Karpas-422 (cell line): Measurements from ENCODE around the gene CA14. TPM values are rescaled to one million over a fixed set of nuclear protein-coding genes. Genes with fewer than 3 reads are reported as not detected.

ENCODE experiments used
- DNase-seq: peaks from one replicate; pipeline ENCODE4 v3.0.0-alpha.2; 2015
- H2AFZ ChIP-seq: fragments of 200-600 bp; sonication (generic); 2 replicates; pipeline ENCODE4 v1.6.1; 2014; ENCODE audit warnings: antibody characterized with exemption, low read length, mixed read lengths
- H3K27ac ChIP-seq: fragments of 200-600 bp; sonication (generic); 2 replicates; pipeline ENCODE4 v1.5.1; 2014; ENCODE audit warnings: mild to moderate bottlenecking, low read length, moderate library complexity
- H3K27me3 ChIP-seq: fragments of 200-600 bp; sonication (generic); 2 replicates; pipeline ENCODE4 v1.6.1; 2014; ENCODE audit warnings: low read length, mixed read lengths
- H3K36me3 ChIP-seq: fragments of 200-600 bp; sonication (generic); 2 replicates; pipeline ENCODE4 v1.6.1; 2014; ENCODE audit warnings: low read length, mixed read lengths; ENCODE audit not compliant: insufficient read depth
- H3K4me1 ChIP-seq: fragments of 200-600 bp; sonication (generic); 2 replicates; pipeline ENCODE4 v1.6.1; 2014; ENCODE audit warnings: mild to moderate bottlenecking, low read length, mixed read lengths
- H3K4me2 ChIP-seq: fragments of 200-600 bp; sonication (generic); 2 replicates; pipeline ENCODE4 v1.6.1; 2014; ENCODE audit warnings: low read length, low read depth, mild to moderate bottlenecking; ENCODE audit not compliant: poor library complexity, severe bottlenecking
- H3K4me3 ChIP-seq: fragments of 200-600 bp; sonication (generic); 2 replicates; pipeline ENCODE4 v1.5.1; 2014; ENCODE audit warnings: mild to moderate bottlenecking, antibody characterized with exemption, low read length, mixed read lengths
- H3K79me2 ChIP-seq: fragments of 200-600 bp; sonication (generic); 2 replicates; pipeline ENCODE4 v1.6.1; 2014; ENCODE audit warnings: mild to moderate bottlenecking, low read length, mixed read lengths
- H3K9ac ChIP-seq: fragments of 200-600 bp; sonication (generic); 2 replicates; pipeline ENCODE4 v1.6.0; 2014; ENCODE audit warnings: low read length
- H3K9me2 ChIP-seq: fragments of 200-600 bp; sonication (generic), shearing (Covaris generic); replicated peaks from 2 replicates; pipeline ENCODE4 v1.6.0; 2014; ENCODE audit warnings: mild to moderate bottlenecking, low read length, moderate library complexity; ENCODE audit not compliant: insufficient read depth
- H3K9me3 ChIP-seq: fragments of 300-700, 200-600 bp; sonication (generic); 2 replicates; pipeline ENCODE4 v1.6.1; 2014; ENCODE audit warnings: low read length, mixed read lengths
- H4K20me1 ChIP-seq: fragments of 200-600 bp; sonication (generic); 2 replicates; pipeline ENCODE4 v1.6.1; 2014; ENCODE audit warnings: mild to moderate bottlenecking, antibody characterized with exemption, low read length, low read depth; ENCODE audit not compliant: insufficient read depth
- total RNA-seq: library from RNA; depleted of rRNA; stranded (reverse); fragments of >200 nt; shearing (Covaris generic); gene quantifications from 2 replicates; pipeline ENCODE4 v1.2.3, GENCODE V29; 2014; ENCODE audit warnings: low replicate concordance

The CA14 gene
- total RNA-seq, 1 experiment from 2014 or later, result 0.45 TPM

DNA sequence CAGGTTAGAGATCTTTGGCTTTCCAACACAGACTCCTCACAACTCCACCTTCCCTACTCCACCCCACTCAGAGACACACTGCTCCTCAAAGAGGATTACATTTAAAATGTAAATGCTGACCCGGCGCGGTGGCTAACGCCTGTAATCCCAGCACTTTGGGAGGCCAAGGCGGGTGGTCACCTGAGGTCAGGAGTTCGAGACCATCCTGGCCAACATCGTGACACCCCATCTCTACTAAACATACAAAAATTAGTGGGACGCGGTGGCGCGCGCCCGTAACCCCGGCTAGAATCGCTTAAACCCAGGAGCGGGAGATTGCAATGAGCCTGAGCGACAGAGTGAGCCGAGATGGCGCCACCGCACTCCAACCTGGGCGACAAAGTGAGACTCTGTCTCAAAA lies 19.8 kb upstream of the CA14 start:
- H3K9me3 ChIP-seq, result no peaks in the 10 kb centered on the region
- H4K20me1 ChIP-seq, result no peaks in the 10 kb centered on the region
- H3K27ac ChIP-seq, result no peak overlapping the region
- H3K79me2 ChIP-seq, result peaks cover 31% of the 10 kb centered on the region
- H3K4me2 ChIP-seq, result no peak overlapping the region
- H3K4me1 ChIP-seq, result peaks cover 22% of the 10 kb centered on the region
- no peaks in the 10 kb centered on the region for H3K27me3 ChIP-seq
- H3K9ac ChIP-seq, result no peak overlapping the region
- no peak overlapping the region for H2AFZ ChIP-seq
- no peaks in the 10 kb centered on the region for H3K9me2 ChIP-seq
- no peak for DNase-seq
- no peaks in the 10 kb centered on the region for H3K36me3 ChIP-seq
- H3K4me3 ChIP-seq, result no peak overlapping the region

DNA sequence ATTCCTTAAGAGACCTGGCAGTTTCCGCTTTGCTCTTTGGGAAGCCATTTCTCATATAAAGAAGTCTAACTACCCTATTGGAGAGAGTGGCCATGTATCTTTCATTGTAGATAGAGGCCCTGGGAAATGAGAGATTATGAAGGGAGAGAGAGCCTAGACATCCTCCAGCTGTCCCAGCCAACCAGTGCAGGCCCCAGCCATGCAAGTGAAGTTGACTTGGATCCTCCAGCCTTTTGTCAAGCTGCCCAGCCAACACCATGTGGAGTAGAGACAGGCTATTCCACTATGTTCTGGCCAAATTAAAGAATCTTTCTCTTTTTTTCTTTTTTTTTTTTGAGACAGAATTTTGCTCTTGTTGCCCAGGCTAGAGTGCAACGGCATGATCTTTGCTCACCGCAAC lies 14.6 kb upstream of the CA14 start:
- Histone ChIP-seq H2AFZ (no peak overlapping the region), H3K4me1 (no peaks in the 10 kb centered on the region), H3K9me2 (no peaks in the 10 kb centered on the region), H3K36me3 (no peaks in the 10 kb centered on the region), H3K27me3 (no peaks in the 10 kb centered on the region), H3K79me2 (no peaks in the 10 kb centered on the region), H3K9me3 (no peaks in the 10 kb centered on the region), H3K9ac (no peak overlapping the region), H4K20me1 (no peaks in the 10 kb centered on the region), H3K4me2 (no peak overlapping the region), H3K4me3 (no peak overlapping the region), H3K27ac (no peak overlapping the region)
- DNase-seq, result no peak

DNA sequence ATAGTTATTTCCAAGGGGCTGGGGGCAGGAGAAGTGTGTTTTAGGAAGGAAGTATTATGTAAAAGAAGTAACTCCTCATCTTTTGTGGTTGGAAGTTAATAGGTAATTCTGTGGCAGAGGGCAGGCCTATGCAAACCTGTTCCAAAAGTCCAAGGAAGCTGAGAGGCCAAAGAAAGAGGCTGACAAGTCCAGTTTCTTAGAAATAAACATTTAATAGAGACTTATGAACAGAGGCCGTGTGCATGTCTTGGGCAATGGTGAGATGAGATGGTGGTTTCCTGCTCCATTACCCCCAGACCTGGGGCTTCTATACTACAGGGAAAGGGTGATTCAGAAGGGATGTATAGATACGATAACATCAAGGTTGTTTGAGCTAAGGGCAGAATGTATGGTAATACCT lies 7.6 kb upstream of the CA14 start:
- Histone ChIP-seq H3K9me2 (no peaks in the 10 kb centered on the region), H3K27ac (no peak overlapping the region), H3K4me3 (no peak overlapping the region), H3K9me3 (no peaks in the 10 kb centered on the region), H3K4me1 (no peaks in the 10 kb centered on the region), H3K27me3 (no peaks in the 10 kb centered on the region), H3K79me2 (no peaks in the 10 kb centered on the region), H3K36me3 (no peaks in the 10 kb centered on the region), H2AFZ (0 out of 2 replicates have a peak overlapping the region, but pooled peaks have one; percentile 14), H4K20me1 (no peaks in the 10 kb centered on the region), H3K4me2 (no peak overlapping the region), H3K9ac (no peak overlapping the region)
- no peak for DNase-seq

DNA sequence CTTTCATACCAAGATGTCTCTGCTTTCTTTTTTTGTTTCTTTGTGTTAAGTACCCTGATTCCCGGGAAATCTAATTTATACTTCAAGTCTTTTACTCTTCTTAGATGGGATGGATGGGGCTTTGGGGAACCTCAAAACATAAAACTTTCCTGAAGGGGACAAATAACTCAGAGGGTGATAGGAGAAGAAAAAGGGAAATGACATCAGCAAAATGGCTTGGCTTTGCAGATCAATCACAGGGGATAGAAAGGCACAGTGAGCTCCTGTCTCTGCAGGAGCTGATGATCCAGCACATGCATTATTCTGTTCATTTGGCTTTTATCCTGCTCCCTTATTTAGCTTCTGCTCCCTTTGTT lies 1.4 kb upstream of the CA14 start:
- no peak overlapping the region for H3K27ac ChIP-seq
- H2AFZ ChIP-seq, result peak overlapping the region; percentile 98
- H3K36me3 ChIP-seq, result no peaks in the 10 kb centered on the region
- peak overlapping the region; percentile 65 for H3K9ac ChIP-seq
- H3K4me1 ChIP-seq, result peaks cover 39% of the 10 kb centered on the region
- peak overlapping the region; percentile 65 for H3K4me3 ChIP-seq
- H4K20me1 ChIP-seq, result no peaks in the 10 kb centered on the region
- H3K27me3 ChIP-seq, result peaks cover 3% of the 10 kb centered on the region; the same call in 1 of the 2 replicates
- peak overlapping the region; percentile 78 for H3K4me2 ChIP-seq
- DNase-seq, result peak; percentile 56
- no peaks in the 10 kb centered on the region for H3K9me2 ChIP-seq
- H3K79me2 ChIP-seq, result no peaks in the 10 kb centered on the region
- no peaks in the 10 kb centered on the region for H3K9me3 ChIP-seq

DNA sequence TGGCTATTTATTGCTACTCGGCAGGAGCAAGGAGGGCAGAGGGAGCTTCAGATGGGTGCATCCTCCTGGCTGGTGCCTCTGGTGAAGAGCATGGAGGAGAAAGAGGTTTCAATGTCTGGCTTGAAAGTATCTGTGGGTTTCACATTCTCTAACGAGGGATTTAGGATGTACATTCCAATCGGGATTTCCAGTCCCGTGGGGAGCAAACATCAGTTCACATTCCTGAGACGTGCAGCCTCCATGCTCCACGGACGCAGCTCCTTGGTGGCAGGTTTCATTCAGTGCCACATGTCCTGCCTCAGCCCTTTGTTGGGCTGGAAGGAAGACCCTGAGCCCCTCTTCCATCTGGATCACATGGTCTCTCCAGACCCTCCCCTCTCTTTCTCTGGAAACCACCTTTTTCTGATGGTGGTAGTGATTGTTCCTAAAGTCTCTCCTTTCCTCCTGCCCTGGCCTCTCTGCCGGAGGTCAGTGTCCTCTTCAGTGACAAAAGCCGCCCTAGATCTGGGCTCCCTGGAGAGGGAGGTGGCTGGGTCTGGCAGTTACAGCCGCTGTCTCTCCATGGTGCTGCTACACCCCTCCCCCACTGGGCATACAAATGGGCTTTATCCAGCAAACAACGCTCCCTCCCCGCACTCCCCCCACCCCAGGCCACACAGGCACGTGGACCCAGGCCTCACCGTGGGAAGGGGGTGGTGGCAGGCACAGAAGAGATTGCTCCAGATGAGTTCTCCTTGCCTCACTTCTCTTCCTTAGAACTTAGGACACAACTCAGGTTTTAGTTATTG lies 826 bp upstream of the CA14 start:
- Histone ChIP-seq H3K27me3 (peaks cover 3% of the 10 kb centered on the region; the same call in 1 of the 2 replicates), H4K20me1 (no peaks in the 10 kb centered on the region), H2AFZ (peak overlapping the region; percentile 98), H3K4me1 (peaks cover 39% of the 10 kb centered on the region), H3K9ac (peak overlapping the region; percentile 65), H3K79me2 (no peaks in the 10 kb centered on the region), H3K4me3 (peak overlapping the region; percentile 65), H3K4me2 (peak overlapping the region; percentile 78), H3K36me3 (no peaks in the 10 kb centered on the region), H3K27ac (no peak overlapping the region), H3K9me2 (no peaks in the 10 kb centered on the region), H3K9me3 (no peaks in the 10 kb centered on the region)
- no peak for DNase-seq

DNA sequence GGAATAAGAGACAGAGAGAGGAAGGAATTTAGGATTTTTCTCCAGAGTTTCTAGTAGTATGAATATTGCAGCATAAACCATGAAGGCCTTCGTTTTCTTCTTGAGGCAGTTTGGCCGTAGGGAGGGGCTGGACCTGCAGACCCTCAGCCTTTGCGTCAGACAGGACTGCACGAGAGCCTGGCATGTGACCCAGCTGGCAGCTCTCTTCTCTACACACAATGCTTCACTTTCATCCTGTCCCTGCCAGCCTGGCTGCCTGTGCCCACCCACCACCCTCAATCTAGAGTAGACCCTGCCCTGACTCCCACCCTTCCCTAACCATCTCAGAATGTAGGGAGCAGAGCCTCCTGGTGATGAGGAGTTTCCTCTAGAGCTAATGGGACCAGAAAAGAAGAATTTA lies 1.6 kb downstream of the CA14 start:
- peak overlapping the region; percentile 50 for H3K4me3 ChIP-seq
- H3K9me2 ChIP-seq, result no peaks in the 10 kb centered on the region
- H3K4me2 ChIP-seq, result peak overlapping the region; percentile 60
- H3K4me1 ChIP-seq, result peaks cover 48% of the 10 kb centered on the region
- H3K79me2 ChIP-seq, result no peaks in the 10 kb centered on the region
- no peak for DNase-seq
- H3K9me3 ChIP-seq, result no peaks in the 10 kb centered on the region
- no peak overlapping the region for H3K27ac ChIP-seq
- peak overlapping the region; percentile 85; the same call in 1 of the 2 replicates for H2AFZ ChIP-seq
- H3K36me3 ChIP-seq, result no peaks in the 10 kb centered on the region
- peak overlapping the region; percentile 28 for H3K9ac ChIP-seq
- H4K20me1 ChIP-seq, result no peaks in the 10 kb centered on the region
- peaks cover 3% of the 10 kb centered on the region; the same call in 1 of the 2 replicates for H3K27me3 ChIP-seq

DNA sequence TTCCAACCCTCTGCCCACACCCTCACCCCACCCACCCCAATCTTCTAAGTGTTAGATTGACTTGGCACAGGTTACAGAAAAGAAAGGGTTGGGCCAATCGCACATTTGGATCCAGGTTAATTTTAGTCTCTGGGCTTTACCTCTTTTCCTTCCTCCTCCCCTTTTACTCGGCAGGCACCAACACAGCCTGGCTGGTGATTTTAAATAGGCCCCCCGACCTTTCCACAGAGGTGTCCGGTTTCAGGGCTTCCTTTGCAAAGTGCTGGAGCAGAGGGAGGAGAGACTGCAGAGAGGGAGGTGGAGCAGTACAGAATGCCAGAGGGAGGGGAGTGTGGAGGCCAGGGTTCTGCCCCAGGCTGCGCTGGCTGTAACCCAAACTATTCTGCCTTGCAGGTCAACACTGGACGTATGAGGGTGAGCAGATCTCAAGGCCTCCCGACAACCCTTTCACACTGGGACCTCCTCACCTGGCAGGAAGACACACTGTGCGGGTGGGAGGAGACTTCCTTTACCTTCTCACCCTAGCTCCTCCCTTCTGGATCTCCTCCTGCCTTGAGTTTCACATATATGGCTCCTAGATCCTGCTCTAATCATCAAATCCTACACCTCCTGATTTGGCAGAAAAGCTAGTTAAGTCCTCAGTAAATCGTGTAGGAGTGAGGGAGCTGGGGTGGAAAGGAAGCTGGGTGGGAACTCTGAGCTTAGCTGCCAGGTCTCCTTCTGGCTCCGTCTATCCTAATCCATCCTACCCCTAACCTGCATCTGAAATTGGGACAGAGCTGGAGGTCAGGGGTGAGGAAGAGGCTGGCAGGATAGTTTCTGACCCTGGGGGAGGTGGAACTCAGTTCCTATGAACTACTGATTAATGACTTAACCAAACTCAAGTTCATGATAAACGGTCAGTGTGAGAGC lies 2.4 kb downstream of the CA14 start:
- no peak overlapping the region for H3K27ac ChIP-seq
- no peaks in the 10 kb centered on the region for H3K9me3 ChIP-seq
- H3K4me2 ChIP-seq, result peak overlapping the region; percentile 60
- H4K20me1 ChIP-seq, result no peaks in the 10 kb centered on the region
- H3K4me3 ChIP-seq, result peak overlapping the region; percentile 50
- H3K36me3 ChIP-seq, result peaks cover 6% of the 10 kb centered on the region; the same call in 1 of the 2 replicates
- H3K9me2 ChIP-seq, result no peaks in the 10 kb centered on the region
- no peaks in the 10 kb centered on the region for H3K79me2 ChIP-seq
- H3K4me1 ChIP-seq, result peaks cover 48% of the 10 kb centered on the region
- peaks cover 3% of the 10 kb centered on the region; the same call in 1 of the 2 replicates for H3K27me3 ChIP-seq
- DNase-seq, result peak; percentile 58
- peak overlapping the region; percentile 85; the same call in 1 of the 2 replicates for H2AFZ ChIP-seq
- peak overlapping the region; percentile 28 for H3K9ac ChIP-seq

DNA sequence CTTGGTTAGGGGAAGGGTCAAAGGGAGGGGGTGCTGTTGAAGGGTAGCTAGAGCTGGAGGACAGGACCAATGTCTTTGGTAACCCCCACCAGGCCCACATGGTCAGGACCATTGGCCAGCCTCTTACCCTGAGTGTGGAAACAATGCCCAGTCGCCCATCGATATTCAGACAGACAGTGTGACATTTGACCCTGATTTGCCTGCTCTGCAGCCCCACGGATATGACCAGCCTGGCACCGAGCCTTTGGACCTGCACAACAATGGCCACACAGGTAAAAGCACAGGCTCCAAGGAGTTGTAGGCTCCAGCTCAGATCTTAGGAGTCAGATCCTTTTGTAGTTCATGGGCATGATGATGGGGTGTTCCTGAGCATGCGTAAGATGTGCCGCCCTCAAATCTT lies 3.8 kb downstream of the CA14 start:
- Histone ChIP-seq H3K27ac (no peak overlapping the region), H3K9me2 (no peaks in the 10 kb centered on the region), H4K20me1 (no peaks in the 10 kb centered on the region), H3K9ac (no peak overlapping the region), H3K4me3 (no peak overlapping the region), H2AFZ (no peak overlapping the region), H3K79me2 (no peaks in the 10 kb centered on the region), H3K4me1 (peaks cover 39% of the 10 kb centered on the region), H3K4me2 (no peak overlapping the region), H3K36me3 (peaks cover 12% of the 10 kb centered on the region), H3K27me3 (peaks cover 3% of the 10 kb centered on the region; the same call in 1 of the 2 replicates), H3K9me3 (no peaks in the 10 kb centered on the region)
- DNase-seq, result no peak
